ENCODE results near the gene REPS2. TPM values are rescaled to one million over a fixed set of nuclear protein-coding genes. Genes with fewer than 3 reads are reported as not detected.

REPS2 gene
- total RNA-seq, 1 donor from 2014 or later, result 4.1 TPM

GRCh38 chrX:16986169-16986568 is 39.7 kb downstream of the REPS2 start:
- no peak overlapping the region for H3K4me3 ChIP-seq
- H3K9me3 ChIP-seq (ENCODE audit: low read depth), result peaks cover 10% of the 10 kb centered on the region
- no peak overlapping the region for H3K27ac ChIP-seq
- Mint-ChIP-seq H3K27ac (no peak overlapping the region), H3K27me3 (ENCODE audit: insufficient read depth, low read depth) (peaks cover 2% of the 10 kb centered on the region), H3K4me3 (no peak overlapping the region), H3K4me1 (peaks cover 20% of the 10 kb centered on the region), H3K9me3 (peaks cover 6% of the 10 kb centered on the region), H3K36me3 (no peaks in the 10 kb centered on the region)
- H3K79me2 ChIP-seq (ENCODE audit: low read depth), result no peaks in the 10 kb centered on the region
- no peaks in the 10 kb centered on the region for H3K27me3 ChIP-seq
- no peak for DNase-seq (ENCODE audit: low spot score)
- H3K4me1 ChIP-seq, result no peaks in the 10 kb centered on the region
- H4K20me1 ChIP-seq (ENCODE audit: low read depth), result no peaks in the 10 kb centered on the region
- TF ChIP-seq CTCF (IDR thresholded peaks at IDR 0.05) (no peak), EZH2phosphoT487 (IDR thresholded peaks at IDR 0.05) (no peak), EZH2 (IDR thresholded peaks at IDR 0.05) (no peak)
- no peaks in the 10 kb centered on the region for H3K36me3 ChIP-seq
- H3K4me2 ChIP-seq, result no peak overlapping the region
- H2AFZ ChIP-seq (replicated peaks), result no peak overlapping the region
- H3K9ac ChIP-seq, result no peak overlapping the region
- no peaks in the 10 kb centered on the region for H3F3A ChIP-seq (ENCODE audit: low read depth)

DNA sequence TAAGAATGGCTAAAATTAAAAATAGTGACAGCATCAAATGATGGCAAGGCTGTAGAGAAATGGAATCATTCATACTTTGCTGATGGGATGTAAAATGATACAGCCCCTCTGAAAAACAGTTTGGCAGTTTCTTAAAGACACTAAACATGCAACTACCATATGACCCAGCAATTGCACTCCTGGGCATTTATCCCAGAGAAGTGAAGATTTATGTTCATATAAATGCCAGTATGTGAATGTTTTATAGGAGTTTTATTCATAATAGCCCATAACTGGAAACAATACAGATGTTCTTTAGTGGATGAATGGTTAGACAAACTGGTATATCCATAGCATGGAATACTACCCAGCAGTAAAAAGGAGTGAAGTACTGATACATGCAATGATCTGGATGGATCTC is 43.3 kb downstream of the REPS2 start:
- TF ChIP-seq CTCF (IDR thresholded peaks at IDR 0.05) (no peak), EZH2 (IDR thresholded peaks at IDR 0.05) (no peak), EZH2phosphoT487 (IDR thresholded peaks at IDR 0.05) (no peak)

DNA sequence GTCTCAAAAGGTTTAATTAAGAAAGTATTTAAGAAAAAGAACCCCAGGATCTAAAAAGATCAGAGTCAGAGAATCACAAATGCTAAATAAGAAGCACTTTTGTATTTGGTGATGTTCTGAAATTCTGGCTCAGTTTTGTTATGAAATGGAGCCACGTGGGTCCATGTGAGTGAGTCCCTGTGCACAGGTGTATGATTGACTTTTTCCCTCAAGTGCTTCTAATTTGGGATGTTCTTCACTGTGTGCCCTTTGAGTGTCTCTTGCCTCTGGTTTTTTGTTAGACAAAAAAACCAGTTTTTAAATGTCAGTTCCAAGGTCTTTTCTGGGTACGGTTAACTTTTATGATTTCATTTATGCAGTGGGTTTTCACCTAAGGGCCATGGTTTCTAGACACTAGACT is 44.4 kb downstream of the REPS2 start:
- H3K4me3 Mint-ChIP-seq, result no peak overlapping the region
- peaks cover 5% of the 10 kb centered on the region for H3K9me3 ChIP-seq (ENCODE audit: low read depth)
- H3K4me2 ChIP-seq, result no peak overlapping the region
- TF ChIP-seq CTCF (IDR thresholded peaks at IDR 0.05) (no peak), EZH2phosphoT487 (IDR thresholded peaks at IDR 0.05) (no peak), EZH2 (IDR thresholded peaks at IDR 0.05) (no peak)
- H4K20me1 ChIP-seq (ENCODE audit: low read depth), result no peaks in the 10 kb centered on the region
- H3K4me3 ChIP-seq, result no peak overlapping the region
- no peak overlapping the region for H3K27ac ChIP-seq
- no peaks in the 10 kb centered on the region for H3K4me1 ChIP-seq
- H3K9me3 Mint-ChIP-seq, result peaks cover 4% of the 10 kb centered on the region
- H3K27me3 ChIP-seq, result no peaks in the 10 kb centered on the region
- no peak overlapping the region for H2AFZ ChIP-seq (replicated peaks)
- H3K79me2 ChIP-seq (ENCODE audit: low read depth), result no peaks in the 10 kb centered on the region
- H3K36me3 Mint-ChIP-seq, result no peaks in the 10 kb centered on the region
- no peak for DNase-seq (ENCODE audit: low spot score)
- no peaks in the 10 kb centered on the region for H3F3A ChIP-seq (ENCODE audit: low read depth)
- peaks cover 17% of the 10 kb centered on the region for H3K4me1 Mint-ChIP-seq
- H3K27ac Mint-ChIP-seq, result no peak overlapping the region
- H3K9ac ChIP-seq, result no peak overlapping the region
- peaks cover 6% of the 10 kb centered on the region for H3K27me3 Mint-ChIP-seq (ENCODE audit: insufficient read depth, low read depth)
- no peaks in the 10 kb centered on the region for H3K36me3 ChIP-seq

More for the DNA sequence above, 43.3 kb downstream of the REPS2 start:
- H3K9ac ChIP-seq, result no peak overlapping the region
- H3F3A ChIP-seq (ENCODE audit: low read depth), result no peaks in the 10 kb centered on the region
- H3K36me3 ChIP-seq, result no peaks in the 10 kb centered on the region
- Mint-ChIP-seq H3K4me1 (peaks cover 25% of the 10 kb centered on the region), H3K4me3 (no peak overlapping the region), H3K27ac (no peak overlapping the region), H3K36me3 (no peaks in the 10 kb centered on the region), H3K9me3 (peaks cover 4% of the 10 kb centered on the region), H3K27me3 (ENCODE audit: insufficient read depth, low read depth) (peaks cover 6% of the 10 kb centered on the region)
- no peak overlapping the region for H3K4me3 ChIP-seq
- H3K4me1 ChIP-seq, result no peaks in the 10 kb centered on the region
- H4K20me1 ChIP-seq (ENCODE audit: low read depth), result no peaks in the 10 kb centered on the region
- no peak for DNase-seq (ENCODE audit: low spot score)
- H3K27me3 ChIP-seq, result no peaks in the 10 kb centered on the region
- H2AFZ ChIP-seq (replicated peaks), result no peak overlapping the region
- H3K4me2 ChIP-seq, result no peak overlapping the region
- no peaks in the 10 kb centered on the region for H3K79me2 ChIP-seq (ENCODE audit: low read depth)
- H3K9me3 ChIP-seq (ENCODE audit: low read depth), result peaks cover 5% of the 10 kb centered on the region
- H3K27ac ChIP-seq, result no peak overlapping the region
